Raji (cell line): ENCODE results near the gene EPB41.

Source experiments
- POLR2A ChIP-seq: IDR thresholded peaks from 2 replicates; pipeline ENCODE4 v1.6.1; 2011; ENCODE audit warnings: low read depth, low read length, control low read depth; ENCODE audit not compliant: insufficient read depth

EPB41 gene

DNA sequence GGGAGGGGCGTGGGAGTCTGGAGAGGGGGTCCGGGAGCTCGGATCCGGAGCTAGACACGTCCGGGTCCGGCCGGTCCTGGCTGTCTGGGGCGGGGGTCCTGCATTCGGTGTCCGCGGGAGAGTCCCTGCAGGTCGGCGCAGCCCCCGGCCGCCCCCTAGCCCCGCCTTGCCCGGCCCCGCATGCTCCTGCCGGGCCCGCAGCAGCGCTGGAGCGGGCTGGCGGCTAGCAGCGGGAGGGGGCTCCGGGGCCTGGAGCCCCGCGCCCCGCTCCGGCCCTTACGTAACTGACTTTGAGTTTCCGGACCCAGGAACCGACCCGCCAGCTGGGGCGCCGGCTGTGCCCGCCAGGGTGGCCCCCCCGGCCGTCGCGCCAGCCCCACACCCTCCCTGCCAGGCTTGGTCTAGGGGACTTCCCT is 26.9 kb upstream of the EPB41 start:
- TF ChIP-seq POLR2A: no peak

GRCh38 chr1:28887835-28888682 is 26.3 kb upstream of the EPB41 start:
- TF ChIP-seq POLR2A: no peak

- no peak for TF ChIP-seq POLR2A
These were observed 25.5 kb upstream of the EPB41 start for GRCh38 chr1:28888915-28889314.

DNA sequence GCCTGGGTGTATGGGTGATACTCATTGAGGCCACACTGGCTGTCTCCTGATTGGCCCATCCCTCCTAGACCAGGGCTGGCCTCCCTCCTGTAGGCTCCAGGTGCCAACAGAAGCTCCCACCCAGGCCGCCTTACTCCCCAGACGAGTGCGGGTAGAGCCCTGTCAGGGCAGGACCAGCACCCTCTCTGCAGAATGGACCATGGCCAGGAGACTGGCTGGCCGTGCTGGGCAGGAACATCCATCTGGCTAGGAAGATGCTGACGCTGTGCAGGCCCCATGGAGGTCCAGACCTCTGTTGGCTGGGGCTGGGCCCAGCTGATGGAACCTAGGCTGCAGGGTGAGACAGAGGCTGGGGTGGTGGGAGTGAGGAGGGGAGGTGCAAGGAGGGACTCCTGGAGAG is 25.0 kb upstream of the EPB41 start:
- no peak for TF ChIP-seq POLR2A

GRCh38 chr1:28890435-28890834 is 23.9 kb upstream of the EPB41 start:
- no peak for TF ChIP-seq POLR2A

DNA sequence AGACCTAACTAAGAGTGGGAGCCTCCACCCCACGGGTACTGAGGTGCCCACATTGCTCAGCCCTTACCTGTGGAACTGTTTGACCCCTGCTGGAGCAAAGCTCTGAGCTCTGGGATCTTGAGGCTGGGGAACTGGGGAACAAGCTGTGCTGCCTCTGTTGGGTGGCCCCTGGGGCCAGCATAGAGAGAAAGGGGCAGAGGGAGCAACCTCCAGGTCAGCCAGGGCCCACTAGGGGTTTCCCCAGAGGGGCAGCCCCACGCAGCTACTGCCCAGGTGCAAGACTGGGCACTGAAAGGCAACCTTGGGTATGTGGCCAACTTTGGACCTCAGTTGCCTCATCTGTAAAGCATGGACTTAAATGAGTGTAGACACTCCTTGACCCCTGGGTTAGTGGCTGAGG is 23.5 kb upstream of the EPB41 start:
- no peak for TF ChIP-seq POLR2A

DNA sequence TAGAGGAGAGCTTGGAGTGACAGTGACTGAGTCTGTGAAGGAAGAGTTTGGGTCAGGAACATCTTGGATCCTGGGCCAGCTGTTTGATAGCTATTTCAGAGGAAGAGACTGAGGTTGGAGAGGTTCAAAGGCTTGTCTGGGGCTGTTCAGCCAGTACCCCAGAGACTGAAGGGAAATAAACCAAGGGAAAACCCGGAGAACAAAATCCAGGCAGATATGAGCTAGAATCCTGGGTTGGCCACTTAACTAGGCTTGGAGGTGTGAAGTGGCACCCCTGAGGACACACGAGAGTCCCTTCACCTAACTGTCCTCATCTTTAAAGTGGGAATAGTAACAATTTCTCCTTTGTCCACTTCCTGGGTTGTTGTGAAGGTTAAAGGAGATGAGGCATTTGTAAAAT is 23.1 kb upstream of the EPB41 start:
- no peak for TF ChIP-seq POLR2A

GRCh38 chr1:28893403-28894102 is 20.8 kb upstream of the EPB41 start:
- TF ChIP-seq POLR2A: no peak

DNA sequence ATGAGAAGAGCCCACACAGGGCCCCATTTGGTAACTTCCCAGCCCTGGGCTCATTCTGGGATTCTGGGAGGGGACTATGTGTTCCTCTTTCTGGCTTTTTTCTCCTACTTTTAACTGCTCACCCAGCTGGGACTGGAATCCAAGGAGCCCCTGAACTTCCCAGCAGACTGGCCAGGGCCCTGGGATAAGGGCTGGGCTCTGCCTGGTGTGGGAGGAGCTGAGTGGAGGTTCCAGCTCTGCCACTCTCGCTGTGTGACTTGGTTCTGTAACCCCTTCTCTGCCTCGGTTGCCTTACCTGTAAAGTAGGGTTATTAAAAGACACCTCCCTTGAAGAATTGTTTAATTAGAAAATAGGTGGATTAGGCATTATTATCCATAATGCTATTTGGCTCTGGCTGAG is 19.6 kb upstream of the EPB41 start:
- TF ChIP-seq POLR2A: no peak

DNA sequence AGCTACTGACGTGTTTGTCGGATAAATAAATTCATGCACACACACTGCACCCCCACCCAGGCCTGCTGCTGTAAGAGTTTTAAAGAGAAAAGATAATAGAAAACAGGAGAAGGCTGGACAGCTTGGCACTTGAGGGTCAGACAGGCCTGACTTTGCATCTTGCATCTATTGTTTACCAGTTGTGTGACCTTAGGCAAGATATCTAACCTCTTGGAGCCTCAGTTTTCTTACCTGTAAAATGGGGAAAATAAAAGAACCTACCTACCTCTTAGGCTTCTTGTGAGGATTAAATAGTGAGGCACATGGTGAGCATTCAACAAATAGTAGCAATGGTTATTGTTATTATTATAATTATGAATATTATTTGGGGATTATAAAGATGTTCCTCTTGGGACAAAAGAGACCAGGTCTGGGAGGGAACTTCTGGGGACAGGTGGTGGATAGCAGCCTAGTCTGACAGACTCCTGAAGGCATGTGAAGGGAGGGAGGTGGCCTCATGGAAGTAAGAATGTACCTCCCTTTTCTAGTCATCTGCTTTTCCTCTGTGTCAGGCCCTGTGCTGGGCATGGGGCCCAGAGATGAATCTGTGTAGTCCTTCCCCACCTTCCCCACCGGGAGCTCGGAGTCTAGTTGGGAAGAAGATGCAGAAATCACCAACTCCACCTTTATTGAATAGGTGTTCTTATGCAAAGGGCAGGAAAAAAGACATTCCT is 18.3 kb upstream of the EPB41 start:
- TF ChIP-seq POLR2A: no peak

DNA sequence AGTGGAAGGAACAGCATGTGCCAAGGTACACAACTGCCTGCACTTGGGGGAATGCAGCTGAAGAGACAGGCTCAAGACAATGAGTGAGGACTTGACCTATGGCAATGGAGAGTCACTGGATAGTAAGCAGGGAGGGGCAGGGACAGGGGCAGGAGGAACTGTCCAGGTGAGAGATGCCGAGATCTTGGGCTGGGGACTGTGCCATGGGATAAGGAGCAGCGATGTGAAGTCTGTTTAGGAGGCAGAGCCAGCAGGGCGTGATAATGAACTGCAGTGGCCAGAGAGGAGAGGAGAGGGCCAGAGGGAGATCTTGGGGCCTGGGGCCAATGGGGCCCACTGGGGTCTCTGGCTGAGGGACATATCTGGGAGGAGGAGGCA is 17.8 kb upstream of the EPB41 start:
- TF ChIP-seq POLR2A: no peak

DNA sequence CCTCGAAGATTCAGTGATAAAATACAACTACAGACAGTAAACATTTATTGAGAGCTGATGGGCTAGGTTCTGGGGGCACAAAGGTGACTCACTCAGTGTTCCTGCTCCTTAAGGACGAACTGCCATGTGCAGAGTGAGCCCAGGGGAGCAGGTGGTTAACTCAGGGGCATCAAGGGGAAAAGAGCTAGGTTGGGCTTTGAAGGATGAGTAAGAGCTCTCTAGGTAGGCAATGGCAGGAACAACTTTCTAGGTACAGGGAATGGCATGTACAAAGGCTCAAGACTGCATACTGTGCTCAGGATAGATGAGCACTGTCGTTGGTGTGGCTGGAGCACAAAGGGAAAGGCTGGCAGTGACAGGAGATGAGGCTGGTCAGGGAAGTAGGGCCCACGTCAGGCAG is 16.6 kb upstream of the EPB41 start:
- no peak for TF ChIP-seq POLR2A

DNA sequence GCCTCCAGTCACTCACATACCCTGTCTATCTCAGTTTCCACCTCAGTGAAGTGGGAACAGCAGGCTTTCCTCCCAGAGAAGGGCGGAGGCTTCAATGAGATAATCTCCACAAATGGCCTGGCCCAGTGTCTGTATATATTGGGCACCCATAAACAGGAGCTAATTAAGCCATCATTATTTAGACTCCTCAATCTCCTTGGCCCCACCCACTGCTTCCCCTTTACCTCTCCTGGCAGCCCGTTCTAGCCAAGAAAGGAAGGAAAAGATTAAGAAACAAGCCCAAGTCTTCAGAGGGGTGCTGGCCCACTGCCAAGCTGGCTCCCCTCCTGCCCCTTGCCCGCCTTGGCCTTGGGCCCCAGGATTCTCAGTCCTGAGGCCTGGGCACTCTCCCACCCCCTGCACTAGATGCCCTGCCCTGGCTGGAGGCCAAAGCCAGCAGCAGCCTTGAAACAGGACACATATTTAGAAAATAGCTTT is 15.9 kb upstream of the EPB41 start:
- no peak for TF ChIP-seq POLR2A

DNA sequence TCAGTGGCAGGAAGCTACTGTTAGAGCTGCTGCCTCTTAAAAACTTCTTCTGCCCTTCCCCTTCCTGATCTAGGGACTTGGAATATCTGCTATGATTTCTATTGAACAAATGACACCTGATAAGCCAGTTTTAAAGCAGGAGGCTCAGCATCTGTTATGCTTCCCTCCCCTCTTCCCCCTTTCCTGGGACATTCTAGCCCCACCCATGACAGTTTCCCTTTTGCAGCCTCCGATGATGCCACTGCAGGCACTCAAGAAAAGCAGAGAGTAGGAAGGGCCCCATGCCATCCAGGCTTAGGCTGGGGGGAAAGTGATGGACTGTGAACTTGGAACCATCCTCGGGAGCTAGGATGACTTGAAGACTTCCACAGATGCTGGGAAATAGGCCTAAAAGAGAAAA is 15.1 kb upstream of the EPB41 start:
- no peak for TF ChIP-seq POLR2A

GRCh38 chr1:28900562-28900961 is 13.8 kb upstream of the EPB41 start:
- no peak for TF ChIP-seq POLR2A

DNA sequence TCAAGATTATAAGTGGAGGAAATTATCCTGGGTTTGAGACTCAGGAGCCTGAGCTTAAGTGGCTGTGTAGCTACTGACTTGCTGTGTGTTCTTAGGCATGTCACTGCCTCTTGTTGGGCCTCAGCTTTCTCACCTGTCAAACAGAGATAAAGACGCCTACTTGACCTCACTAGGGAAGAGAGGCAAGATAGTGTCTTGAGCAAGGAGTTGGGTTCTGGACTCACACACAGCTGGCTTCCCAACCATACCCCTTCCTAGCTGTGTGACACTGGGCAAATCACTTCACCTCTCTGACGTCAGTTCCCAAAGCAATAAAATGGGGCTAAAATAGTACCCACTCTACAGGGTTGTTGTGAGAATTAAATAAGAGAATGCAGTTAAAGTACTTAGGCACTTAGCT is 11.6 kb upstream of the EPB41 start:
- TF ChIP-seq POLR2A: no peak

GRCh38 chr1:28905921-28906666 is 8.3 kb upstream of the EPB41 start:
- TF ChIP-seq POLR2A: no peak
